HG03025 (cell line): ENCODE results near the gene C10orf62.
"Not testable (repeated sequence)": the region's sequence is repeated elsewhere in the genome, so short reads cannot be mapped to it uniquely, and the experiment has no call there.

Experiments
- ATAC-seq: cut with Tn5 transposase; IDR thresholded peaks from one replicate; pipeline ENCODE4 v1.9.1; 2021; ENCODE audit warnings: mild to moderate bottlenecking, moderate library complexity; ENCODE audit not compliant: unreplicated experiment, low FRiP score

The C10orf62 gene, protein sequence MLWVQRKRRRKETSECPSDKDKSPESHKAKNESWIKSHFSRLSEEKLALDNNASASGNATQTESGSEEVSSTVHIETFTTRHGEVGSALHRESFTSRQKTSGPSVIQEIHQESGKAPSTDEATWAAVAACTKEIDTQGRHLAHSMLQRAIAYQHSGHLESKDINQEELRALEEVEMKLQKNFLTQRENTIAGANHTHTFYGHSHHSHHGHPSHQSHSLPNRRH

DNA sequence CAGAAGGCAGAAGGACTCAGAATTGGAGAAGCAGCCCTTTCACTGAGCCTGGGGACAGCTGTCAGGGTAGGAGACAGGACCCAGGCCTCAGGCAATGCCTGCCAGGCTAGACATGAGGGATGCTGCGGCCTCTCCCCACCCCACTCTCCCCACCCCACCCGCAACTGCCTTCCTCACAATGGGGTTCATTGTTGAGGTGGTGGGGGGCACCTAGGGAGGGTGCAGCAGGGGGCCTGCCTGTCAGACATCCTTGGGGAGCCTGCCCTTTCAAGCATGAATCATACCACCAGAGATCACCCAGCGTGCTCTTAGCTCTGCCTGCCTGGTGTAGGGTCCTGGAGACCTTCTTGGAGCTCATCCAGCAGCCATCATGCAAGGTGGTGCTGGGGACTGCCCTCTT lies at the start of gene C10orf62:
Gene C10orf62, plus strand, starts transcription at position 243 of the 400 bp plus-strand sequence. CDS start 177 bp downstream, outside the sequence.
- ATAC-seq = no peak

DNA sequence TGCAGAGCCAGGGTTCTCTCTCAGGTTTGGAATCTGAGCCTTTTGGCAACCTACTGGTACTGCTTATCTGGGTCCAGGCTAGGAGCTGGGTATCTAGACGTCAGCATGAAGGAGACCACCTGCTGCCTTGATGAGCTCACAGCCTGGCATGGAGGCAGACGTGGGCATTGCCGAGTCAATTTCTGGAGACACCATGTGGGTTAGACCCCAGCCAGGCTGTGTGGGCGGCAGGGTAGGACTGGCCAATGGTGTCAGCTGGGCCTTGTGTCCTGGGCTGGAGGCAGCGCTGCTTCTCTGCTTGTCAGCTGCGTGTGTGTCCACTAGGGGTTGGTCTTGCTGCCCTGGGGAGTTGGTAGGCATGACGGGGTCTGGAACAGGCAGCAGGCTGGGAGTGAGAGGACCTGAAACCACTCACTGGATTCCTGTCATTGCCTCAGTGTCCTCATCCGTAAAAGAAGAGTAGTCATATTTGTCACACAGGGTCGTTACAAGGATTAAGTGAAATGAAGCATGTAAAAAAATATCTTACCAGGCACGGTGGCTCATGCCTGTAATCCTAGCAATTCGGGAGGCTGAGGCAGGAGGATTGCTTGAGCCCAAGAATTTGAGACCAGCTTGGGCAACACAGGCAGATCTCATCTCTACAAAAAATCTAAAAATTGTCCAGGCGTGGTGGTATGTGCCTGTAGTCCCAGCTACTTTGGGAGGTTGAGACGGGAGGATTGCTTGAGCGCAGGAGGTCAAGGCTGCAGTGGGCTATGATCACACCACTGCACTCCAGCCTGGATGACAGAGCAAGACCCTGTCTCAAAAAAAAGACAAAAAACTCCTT lies 48.6 kb upstream of the C10orf62 start:
- ATAC-seq = no peak

DNA sequence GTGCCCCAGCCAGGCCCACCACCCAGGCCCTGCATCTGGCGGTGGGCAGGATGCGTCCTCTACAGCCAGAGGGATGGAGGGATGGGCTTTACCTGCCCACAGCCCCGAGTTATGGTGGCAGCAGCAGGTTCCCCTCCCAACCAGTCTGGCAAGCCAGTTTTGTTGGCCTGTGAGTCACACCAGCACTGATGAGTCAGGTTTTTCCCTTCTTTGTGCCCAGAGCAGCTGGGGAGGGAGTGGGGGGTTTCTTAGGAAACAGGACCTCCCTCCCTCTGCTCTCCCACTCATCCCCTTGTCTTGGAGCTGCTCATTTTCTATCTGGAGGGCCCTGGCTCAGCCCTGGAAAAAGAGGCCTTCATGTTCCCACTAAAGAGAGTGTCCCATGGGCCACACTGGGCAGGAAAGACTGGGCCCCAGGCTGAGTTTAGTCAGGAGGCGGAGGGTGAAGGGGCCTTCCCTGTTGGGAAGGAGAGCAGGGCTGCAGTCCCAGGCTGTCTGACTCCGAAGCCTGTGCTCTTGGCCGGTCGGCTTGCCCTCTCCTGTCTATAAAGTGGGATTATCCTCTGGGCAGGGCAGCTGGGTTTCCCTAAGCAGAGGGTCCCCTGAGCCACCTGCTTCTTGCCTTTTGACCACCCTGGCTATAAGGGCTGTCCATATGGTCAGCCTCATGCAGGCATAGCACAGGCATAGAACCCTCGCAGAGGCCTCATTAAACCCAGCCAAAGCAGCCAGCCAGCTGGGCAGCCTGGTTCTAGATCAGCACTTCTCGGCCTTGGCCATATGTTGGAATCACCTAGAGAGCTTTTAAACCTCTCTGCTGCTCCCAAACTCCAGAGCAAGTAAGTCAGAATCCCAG lies 47.1 kb upstream of the C10orf62 start:
- no peak for ATAC-seq

DNA sequence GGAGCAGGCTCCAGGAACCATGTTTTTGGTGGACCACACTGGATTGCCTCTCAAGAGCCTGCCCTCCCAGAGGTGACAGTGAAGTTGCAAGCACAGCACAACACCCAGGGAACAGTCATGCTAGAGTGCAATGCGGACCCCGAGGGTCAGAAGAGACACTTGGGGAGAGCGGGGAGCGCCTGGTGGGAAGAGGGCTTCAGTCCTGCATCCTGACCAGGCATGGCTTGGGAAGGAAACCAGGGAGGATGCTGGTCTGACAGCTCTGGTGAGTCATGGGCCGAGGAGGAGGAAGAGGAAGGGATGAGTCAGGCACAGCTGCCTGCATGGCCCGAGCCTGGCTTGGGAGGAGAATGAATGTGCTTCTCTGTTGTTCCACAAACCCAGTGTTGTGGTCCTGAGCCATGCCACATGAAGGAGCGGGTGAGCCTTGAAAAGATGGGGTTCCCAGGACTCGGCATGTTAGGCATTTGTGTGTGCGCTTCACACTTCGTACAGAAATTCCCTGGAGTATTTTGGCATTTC lies 46.4 kb upstream of the C10orf62 start:
- no peak for ATAC-seq

DNA sequence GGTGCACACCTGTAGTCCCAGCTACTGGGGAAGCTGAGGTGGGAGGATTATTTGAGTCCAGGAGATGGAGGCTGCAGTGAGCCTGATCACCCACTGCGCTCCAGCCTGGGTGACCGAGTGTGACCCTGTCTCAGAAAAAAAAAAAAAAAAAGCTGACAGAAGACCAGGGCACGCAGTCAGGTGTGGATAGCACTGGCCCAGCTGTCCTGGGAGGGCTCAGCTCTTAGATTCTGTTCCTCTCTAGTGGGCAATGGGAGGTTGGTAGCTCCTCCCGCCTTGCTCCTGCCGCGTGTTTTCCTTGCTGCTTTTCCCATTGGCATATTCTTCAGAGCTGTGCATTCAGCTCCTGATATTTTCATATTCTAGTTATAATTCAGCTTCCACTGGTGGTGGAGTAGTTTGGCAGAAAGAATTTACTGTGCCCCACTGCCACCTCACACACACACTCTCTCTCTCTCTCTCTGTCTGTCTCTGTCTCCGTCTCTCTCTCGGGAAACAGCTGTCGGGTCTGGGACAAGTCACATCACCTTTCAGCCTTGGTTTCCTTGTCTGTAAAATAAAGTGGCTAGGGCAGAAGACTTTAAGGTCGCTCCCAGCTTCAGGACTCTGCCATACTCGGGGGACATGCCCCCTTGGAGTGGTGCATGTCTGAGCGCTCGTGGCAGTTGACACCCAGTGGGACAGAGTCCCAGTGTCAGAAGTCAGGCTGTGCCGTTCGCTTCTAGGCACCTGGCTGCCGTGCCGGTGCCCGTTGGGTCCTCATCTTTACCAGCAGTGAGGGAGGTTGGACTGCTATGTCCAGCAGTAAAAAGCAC lies 42.9 kb upstream of the C10orf62 start:
- ATAC-seq = no peak

DNA sequence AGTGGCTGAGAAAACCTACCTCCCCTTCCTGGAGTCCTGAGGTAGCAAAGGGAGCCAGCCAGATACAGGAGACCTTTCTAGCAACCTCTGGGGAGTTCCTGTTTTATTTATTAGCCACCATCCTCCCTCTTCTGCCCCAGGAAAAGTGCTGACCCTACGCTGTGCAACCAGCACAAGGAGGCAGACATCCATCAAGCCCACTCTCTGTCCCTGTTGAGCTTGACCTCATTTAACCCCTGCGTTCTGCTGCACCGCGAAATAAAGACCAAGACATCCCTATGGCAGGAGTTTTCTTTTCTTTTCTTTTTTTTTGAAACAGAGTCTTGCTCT lies 42.3 kb upstream of the C10orf62 start:
- ATAC-seq = no peak

DNA sequence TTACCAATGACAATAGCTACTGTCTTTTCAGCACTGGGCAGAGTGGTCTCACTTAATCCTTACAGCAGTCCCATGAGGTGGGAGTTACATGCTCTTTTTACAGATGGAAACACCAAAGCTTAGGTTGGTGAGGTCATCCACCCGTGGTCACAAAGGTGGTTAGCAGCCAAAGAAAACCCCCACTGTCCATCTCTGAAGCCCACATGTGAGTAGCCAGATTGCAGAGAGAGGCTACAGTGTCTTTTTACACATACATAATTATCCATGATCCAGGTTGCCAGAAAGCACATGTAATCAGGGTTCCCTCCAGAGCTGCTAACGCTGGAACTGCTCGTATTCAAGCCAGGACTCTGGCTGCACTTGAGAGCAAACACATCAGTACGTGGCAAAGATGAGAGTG lies 41.6 kb upstream of the C10orf62 start:
- no peak for ATAC-seq

DNA sequence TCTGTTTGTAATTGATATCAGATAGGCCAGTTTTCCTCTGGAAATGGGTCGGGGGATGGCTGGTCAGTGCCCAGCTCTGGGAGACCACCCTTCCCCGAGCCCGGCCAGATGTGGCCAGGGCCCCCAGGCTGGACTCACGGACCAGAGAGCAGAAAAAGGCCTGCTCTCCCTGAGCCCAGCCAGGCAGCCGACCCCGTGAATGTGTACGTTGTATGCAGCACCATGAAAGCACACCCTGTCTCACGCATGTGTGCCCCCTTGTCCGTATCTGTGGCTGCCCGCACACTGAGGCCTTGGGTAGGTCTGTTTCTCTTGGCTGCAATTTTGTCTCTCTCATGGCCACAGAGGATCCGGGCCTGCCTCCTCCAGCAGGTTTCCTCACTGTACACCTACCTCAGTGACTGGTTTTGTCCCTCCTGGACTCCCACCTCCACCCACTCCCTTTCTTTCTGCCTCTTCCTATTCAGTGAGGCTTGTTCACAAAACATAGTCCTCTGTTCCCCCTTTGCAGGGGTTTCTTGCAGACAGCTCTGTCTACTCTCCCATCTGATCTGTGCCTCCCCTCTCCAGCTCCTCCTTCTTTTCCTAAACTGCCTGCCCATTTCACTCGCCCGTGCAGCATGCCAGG lies 40.6 kb upstream of the C10orf62 start:
- ATAC-seq = no peak

DNA sequence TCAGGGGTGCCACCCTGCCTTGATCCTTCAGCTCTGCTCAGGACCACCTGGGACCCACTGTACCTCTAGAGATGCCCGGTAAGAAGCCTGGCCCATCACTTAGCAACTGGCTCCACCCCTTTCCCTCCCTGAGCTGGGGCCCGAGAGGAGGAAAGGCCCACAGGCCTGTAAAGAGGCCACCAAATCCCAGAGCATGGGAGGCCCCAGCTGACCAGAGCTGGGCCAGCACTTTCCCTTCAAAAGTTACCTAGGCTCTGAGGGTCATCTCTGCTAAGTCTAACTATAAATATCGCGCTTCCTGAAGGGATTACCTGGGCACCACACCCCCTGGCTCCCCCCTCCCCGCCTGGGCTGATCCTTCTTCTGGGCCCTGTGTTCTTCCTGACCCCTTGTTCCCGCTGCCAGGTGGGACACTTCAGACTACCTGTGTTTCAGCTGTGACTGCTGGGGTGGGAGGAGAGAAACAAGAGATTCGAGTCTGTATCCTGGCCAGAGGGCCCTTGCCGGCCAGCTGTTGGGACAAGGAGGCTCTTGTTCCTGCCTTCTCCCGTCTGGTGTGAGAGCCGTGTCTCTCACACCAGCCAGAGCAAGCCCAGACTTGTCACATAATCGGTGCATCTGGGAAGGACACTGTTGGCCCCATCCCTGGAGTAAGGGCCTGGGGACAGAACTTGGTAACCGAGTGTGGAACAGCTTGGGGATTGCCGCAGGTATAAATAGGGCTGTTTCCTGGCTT lies 39.8 kb upstream of the C10orf62 start:
- ATAC-seq = no peak

DNA sequence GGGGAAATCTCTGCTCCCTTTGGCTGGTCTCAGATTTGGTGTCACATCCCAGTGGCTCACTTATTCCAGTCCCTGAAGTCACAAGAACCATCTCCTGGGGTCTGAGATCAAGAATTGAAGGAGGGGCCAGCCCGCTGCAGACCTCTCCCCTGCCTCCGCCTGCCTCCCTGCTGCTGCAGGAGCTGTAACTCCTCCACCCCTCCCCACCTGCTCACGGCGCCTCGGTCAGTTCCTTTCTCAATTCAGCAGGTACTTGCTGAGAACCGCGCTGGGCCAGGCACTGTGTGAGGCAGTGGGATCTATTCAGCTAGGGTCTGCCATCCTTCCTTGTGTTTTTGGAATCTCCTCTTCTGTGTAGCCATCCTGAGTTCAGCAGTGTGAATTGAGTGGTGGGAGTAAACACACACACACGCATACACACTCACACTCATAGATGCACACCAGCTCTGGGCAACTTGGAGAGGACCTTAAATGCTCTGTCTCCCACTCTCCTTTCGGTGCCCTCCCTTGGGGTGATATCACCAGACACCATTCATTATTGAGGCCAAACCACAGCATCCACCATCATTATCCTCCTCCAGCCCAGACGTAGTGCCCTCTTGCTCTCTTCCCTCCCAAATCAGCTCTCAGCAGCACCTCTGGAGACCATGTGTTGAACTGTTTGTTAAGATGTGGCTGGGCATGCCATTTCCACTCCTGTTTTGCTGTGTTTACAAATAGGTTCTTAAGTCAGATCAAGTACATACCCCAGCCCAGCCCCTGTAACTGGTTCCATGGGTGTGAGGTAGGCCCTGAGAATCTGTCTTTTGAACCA lies 39.0 kb upstream of the C10orf62 start:
- ATAC-seq = no peak

DNA sequence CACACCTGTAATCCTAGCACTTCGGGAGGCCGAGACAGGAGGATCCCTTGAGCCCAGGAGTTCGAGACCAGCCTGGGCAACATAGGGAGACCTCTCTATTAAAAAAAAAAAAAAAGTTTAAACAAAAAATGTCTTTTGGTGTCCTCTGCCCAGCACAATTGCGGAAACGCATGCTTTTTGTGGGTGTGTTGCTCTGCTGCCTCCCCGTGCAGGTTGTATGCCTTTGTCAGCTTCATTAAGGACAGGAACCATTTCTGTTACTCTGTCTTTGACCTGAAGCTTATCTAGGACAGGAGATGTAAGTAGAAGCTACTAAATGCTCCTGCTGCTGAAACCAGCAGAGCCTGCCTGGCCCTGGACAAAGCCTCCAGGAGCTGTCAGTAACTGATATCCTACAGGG lies 38.2 kb upstream of the C10orf62 start:
- no peak for ATAC-seq

DNA sequence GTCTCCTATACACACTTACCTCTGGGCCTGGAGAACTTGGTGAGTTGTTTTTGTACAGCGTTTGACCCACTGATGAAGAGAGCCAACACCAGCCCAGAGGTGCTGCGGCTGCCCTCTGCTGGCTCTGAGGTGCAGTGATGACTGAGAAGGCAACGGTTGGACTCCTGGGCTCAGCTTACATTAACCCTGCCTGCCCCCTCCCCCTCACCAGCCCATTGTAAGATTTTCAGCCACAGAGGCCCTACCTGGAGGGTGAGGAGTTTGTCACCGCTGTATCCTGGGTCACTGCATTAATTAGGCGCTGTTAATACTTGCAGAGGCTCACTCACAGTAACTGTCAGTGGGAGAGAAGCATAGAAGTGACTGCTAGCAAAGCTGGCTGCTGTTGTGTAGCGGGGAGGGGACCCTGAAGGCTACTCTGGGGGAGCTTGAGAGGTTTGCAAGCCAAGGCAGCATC lies 35.9 kb upstream of the C10orf62 start:
- ATAC-seq = no peak

DNA sequence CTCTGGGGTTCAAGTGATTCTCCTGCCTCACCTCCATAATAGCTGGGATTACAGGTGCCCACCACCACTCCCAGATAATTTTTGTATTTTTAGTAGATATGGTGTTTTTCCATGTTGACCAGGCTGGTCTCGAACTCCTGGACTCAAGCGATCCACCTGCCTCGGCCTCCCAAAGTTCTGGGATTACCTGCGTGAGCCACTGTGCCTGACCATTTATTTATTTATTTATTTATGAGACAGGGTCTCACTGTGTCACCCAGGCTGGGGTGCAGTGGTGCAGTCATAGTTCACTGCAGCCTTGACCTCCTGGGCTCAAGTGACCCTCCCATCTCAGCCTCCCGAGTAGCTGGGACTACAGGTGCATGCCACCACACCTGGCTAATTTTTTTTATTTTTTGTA lies 35.2 kb upstream of the C10orf62 start:
- not testable (repeated sequence) for ATAC-seq

DNA sequence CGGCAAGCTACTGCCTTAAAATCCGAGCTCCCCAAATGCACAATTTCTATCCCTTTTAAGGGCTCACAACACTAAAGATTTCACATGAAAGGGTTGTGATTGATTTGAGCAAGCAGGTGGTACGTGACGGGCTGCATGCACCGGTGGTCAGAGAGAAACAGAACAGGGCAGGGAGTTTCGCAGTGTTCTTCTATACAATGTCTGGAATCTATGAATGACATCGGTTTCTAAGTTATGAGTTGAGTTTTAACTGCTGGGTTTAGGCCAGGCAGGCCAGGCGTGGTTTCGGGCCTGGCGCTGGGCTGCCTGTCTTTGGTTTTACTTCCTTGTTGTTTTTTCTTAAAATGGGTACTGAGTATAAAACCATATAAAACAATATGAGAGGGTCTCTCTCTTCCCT lies 34.0 kb upstream of the C10orf62 start:
- ATAC-seq = not testable (repeated sequence)

DNA sequence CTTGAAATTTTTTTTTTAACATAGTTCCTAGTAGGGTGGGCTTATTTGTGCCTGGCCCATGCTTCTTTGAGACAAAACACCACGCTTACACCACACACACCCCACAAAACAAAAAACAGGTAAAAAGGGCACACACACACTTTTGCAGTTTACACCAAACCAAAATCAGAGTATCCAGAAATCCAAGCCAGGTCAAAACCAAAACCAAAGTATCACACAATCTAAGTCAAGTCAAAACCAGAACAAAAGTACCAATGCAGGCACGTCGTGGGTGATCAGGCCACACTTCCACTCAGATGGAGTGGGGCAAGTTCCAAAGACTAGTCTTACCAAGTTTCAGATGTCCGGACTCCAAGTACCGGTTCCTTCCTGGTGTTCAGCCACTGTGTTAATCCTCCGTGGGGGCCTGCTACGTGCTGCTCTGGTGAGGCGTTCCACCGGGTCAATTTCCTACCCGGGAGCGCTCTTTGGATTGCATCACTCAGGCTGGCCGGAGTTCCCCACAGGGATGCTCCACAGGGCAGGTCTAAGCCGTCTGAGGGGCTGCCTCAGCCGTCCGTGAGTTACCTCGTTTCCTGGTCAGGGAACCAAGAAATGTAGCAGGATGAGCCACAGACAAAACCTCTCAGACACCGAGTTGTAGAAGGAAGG lies 28.7 kb upstream of the C10orf62 start:
- not testable (repeated sequence) for ATAC-seq

DNA sequence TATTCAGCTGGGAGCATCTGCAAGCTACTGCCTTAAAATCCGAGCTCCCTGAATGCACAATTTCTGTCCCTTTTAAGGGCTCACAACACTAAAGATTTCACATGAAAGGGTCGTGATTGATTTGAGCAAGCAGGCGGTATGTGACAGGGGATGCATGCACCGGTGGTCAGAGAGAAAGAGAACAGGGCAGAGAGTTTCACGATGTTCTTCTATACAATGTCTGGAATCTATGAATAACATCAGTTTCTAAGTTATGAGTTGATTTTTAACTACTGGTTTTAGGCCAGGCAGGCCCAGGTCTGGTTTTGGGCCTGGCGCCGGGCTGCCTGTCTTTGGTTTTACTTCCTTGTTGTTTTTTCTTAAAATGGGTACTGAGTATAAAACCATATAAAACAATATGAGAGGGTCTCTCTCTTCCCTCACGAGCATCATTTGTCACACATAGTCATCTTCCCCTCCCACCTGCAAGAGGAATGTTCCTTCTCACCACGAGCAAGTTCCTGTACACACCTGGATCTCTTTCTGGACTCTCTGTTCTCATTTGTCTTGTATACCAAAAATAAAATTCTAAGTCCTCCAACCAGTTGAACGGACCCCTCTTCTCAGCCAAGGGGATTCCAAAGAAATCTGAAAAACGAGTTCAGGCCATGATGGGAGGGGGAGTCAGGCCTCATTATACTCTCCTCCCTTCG lies 28.0 kb upstream of the C10orf62 start:
- not testable (repeated sequence) for ATAC-seq

DNA sequence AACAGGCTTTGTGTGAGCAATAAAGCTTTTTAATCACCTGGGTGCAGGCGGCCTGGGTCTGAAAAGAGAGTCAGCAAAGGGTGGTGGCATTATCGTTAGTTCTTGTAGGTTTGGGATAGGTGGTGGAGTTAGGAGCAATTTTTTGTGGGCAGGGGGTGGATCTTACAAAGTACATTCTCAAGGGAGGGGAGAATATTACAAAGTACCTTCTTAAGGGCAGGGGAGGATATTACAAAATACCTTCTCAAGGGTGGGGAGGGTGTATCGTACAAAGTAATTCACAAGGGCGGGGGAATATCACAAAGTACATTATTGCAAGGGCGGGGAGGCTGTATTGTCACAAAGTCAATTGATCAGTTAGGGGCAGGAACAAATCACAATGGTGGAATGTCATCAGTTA lies 27.2 kb upstream of the C10orf62 start:
- not testable (repeated sequence) for ATAC-seq
